Spleen (tissue), 11 donors: ENCODE measurements around the gene CCDC171. TPM values are rescaled to one million over a fixed set of nuclear protein-coding genes. Genes with fewer than 3 reads are reported as not detected.

Source experiments
- DNase-seq: peaks from one replicate; pipeline ENCODE4 v3.0.0-alpha.2; 2020
- H3K27ac ChIP-seq, 8 donors: fragments of 200-600 bp; sonication (generic) in 7 of 8; 1 replicate in 4 of 8; 2 replicates in 4 of 8; pipeline versions ENCODE4 v1.5.0 to v1.8.0; 2016 to 2021; ENCODE audit warnings: inconsistent platforms in 4 of 8, mild to moderate bottlenecking in 4 of 8, moderate library complexity in 1 of 8
- H3K27me3 ChIP-seq, 7 donors: fragments of 200-600 bp; sonication (generic) in 6 of 7; replicated peaks in 1 of 7; 1 replicate in 4 of 7; 2 replicates in 3 of 7; pipeline versions ENCODE4 v1.5.0 to v1.8.0; 2016 to 2021; ENCODE audit warnings: inconsistent platforms in 3 of 7, mild to moderate bottlenecking in 1 of 7
- H3K36me3 ChIP-seq, 6 donors: fragments of 200-600 bp; sonication (generic) in 5 of 6; 1 replicate in 4 of 6; 2 replicates in 2 of 6; pipeline versions ENCODE4 v1.5.0 to v1.8.0; 2016 to 2021; ENCODE audit warnings: inconsistent platforms in 2 of 6
- H3K4me1 ChIP-seq, 6 donors: fragments of 200-600 bp; sonication (generic) in 5 of 6; 1 replicate in 3 of 6; 2 replicates in 3 of 6; pipeline versions ENCODE4 v1.5.0 to v1.8.0; 2016 to 2021; ENCODE audit warnings: inconsistent platforms in 3 of 6
- H3K4me3 ChIP-seq, 8 donors: fragments of 200-600 bp; sonication (generic) in 7 of 8; 1 replicate in 4 of 8; 2 replicates in 4 of 8; pipeline versions ENCODE4 v1.5.0 to v1.8.0; 2016 to 2021; ENCODE audit warnings: inconsistent platforms in 4 of 8, mild to moderate bottlenecking in 4 of 8, moderate library complexity in 2 of 8
- H3K9me3 ChIP-seq, 8 donors: fragments of 200-600 bp; sonication (generic) in 7 of 8; 1 replicate in 4 of 8; 2 replicates in 4 of 8; pipeline versions ENCODE4 v1.5.0 to v1.8.0; 2016 to 2021; ENCODE audit warnings: inconsistent platforms in 4 of 8
- CTCF ChIP-seq, 11 experiments: fragments of 200-600 bp in 7 of 11; fragments of 450-650 bp in 4 of 11; sonication (generic) in 4 of 11; IDR thresholded peaks in 8 of 11; conservative IDR thresholded peaks in 3 of 11; 1 replicate in 7 of 11; 2 replicates in 4 of 11; pipeline versions ENCODE4 v1.4.0 to v1.8.0; 2016 to 2021; ENCODE audit warnings: antibody characterized with exemption in 11 of 11, inconsistent platforms in 4 of 11, mild to moderate bottlenecking in 1 of 11
- POLR2A ChIP-seq, 3 donors: fragments of 450-650 bp; IDR thresholded peaks; one replicate each; pipeline ENCODE4 v1.5.1; 2017; ENCODE audit warnings: antibody characterized with exemption in 3 of 3, mild to moderate bottlenecking in 1 of 3
- POLR2AphosphoS5 ChIP-seq, 3 donors: sonication (generic); formaldehyde crosslinking; IDR thresholded peaks; one replicate each; pipeline ENCODE4 v1.5.1; 2017; ENCODE audit warnings: antibody characterized with exemption in 3 of 3
- WGBS, 5 donors: extraction: QIAGEN DNeasy Blood & Tissue Kit in 3 of 5; methylation state at CpG; one replicate each; pipeline versions ENCODE4 v1.1.5 to v1.1.7; 2013 to 2018; 5-methylcytosine and 5-hydroxymethylcytosine counted together
- intact Hi-C: fragments of 100-400 bp; cut with DNase I; formaldehyde crosslinking; loops from one replicate; pipeline ENCODE4 v1.15.0; 2023; ENCODE audit warnings: low total_unique reads
- polyA plus RNA-seq, 3 donors: library from polyadenylated mRNA; stranded (reverse); fragments of 200-250 nt; gene quantifications; one replicate each; pipeline ENCODE4 v1.2.1, GENCODE V29; 2013
- total RNA-seq, 7 donors: library from RNA; depleted of rRNA in 3 of 7; stranded (reverse); fragments of >200 nt in 3 of 7; fragmentation: NEBNext Ultra II Directional in 4 of 7; extraction: Animal tissue kit (Norgen Biotek cat#: 25700) in 4 of 7; gene quantifications; one replicate each; pipeline versions ENCODE4 v1.1.0 to v1.2.1, GENCODE V29; 2016 to 2021
- donor health status: healthy with polysubstance abuse.
- donor health status: DM: no; HTN: no; CAD: no; lungs with moderate emphysema.
- donor health status: DM: no; HTN: no; CAD: no.
- donor health status: Bipolar disorder and iron deficiency.
- donor health status: healthy.
- donor health status: DM: no; HTN: no; CAD: no.
- donor health status: DM: yes; HTN: yes; CAD: no.

CCDC171 gene
- total and polyA plus RNA-seq, 10 donors, result 0.38 to 4.0 (median 2.0) TPM

GRCh38 chr9:15967068-15967467 is 414.2 kb downstream of the CCDC171 start:
- Histone ChIP-seq H3K4me1 (no peaks in the 10 kb centered on the region), H3K9me3 (no peaks in the 10 kb centered on the region), H3K27me3 (no peaks in the 10 kb centered on the region), H3K36me3 (no peaks in the 10 kb centered on the region), H3K4me3 (no peak overlapping the region), H3K27ac (no peak overlapping the region)
- no peak for DNase-seq
- intact Hi-C loops, result no loop called here
- 76 to 89% (median 81%) methylated on average over 3 of the region's 3 CpGs for WGBS, 5 donors
- TF ChIP-seq POLR2A (IDR thresholded peaks at IDR 0.05) (no peak), CTCF (IDR thresholded peaks at IDR 0.05 in 8 of 11, conservative IDR thresholded peaks at IDR 0.05 in 3 of 11) (no peak), POLR2AphosphoS5 (IDR thresholded peaks at IDR 0.05) (no peak)

- Histone ChIP-seq H3K4me3 (no peak overlapping the region), H3K9me3 (no peaks in the 10 kb centered on the region), H3K4me1 (no peaks in the 10 kb centered on the region), H3K27ac (no peak overlapping the region), H3K36me3 (no peaks in the 10 kb centered on the region), H3K27me3 (no peaks in the 10 kb centered on the region)
- WGBS, 5 donors, result 74 to 83% (median 80%) methylated on average over 4 of the region's 4 CpGs
- TF ChIP-seq CTCF (IDR thresholded peaks at IDR 0.05 in 8 of 11, conservative IDR thresholded peaks at IDR 0.05 in 3 of 11) (no peak), POLR2AphosphoS5 (IDR thresholded peaks at IDR 0.05) (no peak), POLR2A (IDR thresholded peaks at IDR 0.05) (no peak)
- no peak for DNase-seq
- intact Hi-C loops, result no loop called here
Measured at GRCh38 chr9:15972760-15973159, 419.9 kb downstream of the CCDC171 start.

- TF ChIP-seq CTCF (IDR thresholded peaks at IDR 0.05 in 8 of 11, conservative IDR thresholded peaks at IDR 0.05 in 3 of 11) (no peak), POLR2A (IDR thresholded peaks at IDR 0.05) (no peak), POLR2AphosphoS5 (IDR thresholded peaks at IDR 0.05) (no peak)
- DNase-seq, result no peak
- H3K4me1 ChIP-seq, result no peaks in the 10 kb centered on the region
- no peaks in the 10 kb centered on the region for H3K27me3 ChIP-seq
- H3K4me3 ChIP-seq, result no peak overlapping the region
- intact Hi-C loops, result no loop called here
- no peaks in the 10 kb centered on the region for H3K9me3 ChIP-seq
- no peak overlapping the region for H3K27ac ChIP-seq
- H3K36me3 ChIP-seq, result no peaks in the 10 kb centered on the region
Measured at GRCh38 chr9:15975101-15975778, 422.4 kb downstream of the CCDC171 start.

- intact Hi-C loops, result no loop called here
- Histone ChIP-seq H3K27me3 (no peaks in the 10 kb centered on the region), H3K4me1 (no peaks in the 10 kb centered on the region), H3K9me3 (no peaks in the 10 kb centered on the region), H3K4me3 (no peak overlapping the region), H3K27ac (no peak overlapping the region), H3K36me3 (no peaks in the 10 kb centered on the region)
- no peak for DNase-seq
- 92 to 96% (median 94%) methylated on average over 5 of the region's 5 CpGs for WGBS, 5 donors
- no peak for TF ChIP-seq CTCF (IDR thresholded peaks at IDR 0.05 in 8 of 11, conservative IDR thresholded peaks at IDR 0.05 in 3 of 11)
Measured at GRCh38 chr9:15977438-15977837, 424.6 kb downstream of the CCDC171 start.
